ENCODE measurements around the gene C14orf39.

DNA sequence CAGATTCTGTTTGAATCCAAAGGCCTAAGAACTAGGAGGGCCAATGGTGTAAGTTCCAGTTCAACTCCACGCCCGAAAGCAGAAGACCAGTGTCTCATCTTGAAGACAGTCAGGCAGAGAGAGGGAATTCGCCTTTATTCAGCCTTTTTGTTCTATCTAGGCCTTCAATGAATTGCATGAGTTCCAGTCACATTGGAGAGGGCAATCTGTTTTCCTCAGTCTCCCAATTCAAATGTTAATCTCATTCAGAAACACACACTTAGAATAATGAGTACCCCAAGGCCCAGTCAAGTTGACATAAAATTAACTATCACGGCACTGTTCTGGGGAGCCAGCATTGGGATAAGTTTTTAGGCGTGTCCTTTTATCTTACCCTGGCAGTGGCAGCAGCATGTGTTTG lies 65.8 kb downstream of the C14orf39 start:
- TF ChIP-seq, protein P1, sequence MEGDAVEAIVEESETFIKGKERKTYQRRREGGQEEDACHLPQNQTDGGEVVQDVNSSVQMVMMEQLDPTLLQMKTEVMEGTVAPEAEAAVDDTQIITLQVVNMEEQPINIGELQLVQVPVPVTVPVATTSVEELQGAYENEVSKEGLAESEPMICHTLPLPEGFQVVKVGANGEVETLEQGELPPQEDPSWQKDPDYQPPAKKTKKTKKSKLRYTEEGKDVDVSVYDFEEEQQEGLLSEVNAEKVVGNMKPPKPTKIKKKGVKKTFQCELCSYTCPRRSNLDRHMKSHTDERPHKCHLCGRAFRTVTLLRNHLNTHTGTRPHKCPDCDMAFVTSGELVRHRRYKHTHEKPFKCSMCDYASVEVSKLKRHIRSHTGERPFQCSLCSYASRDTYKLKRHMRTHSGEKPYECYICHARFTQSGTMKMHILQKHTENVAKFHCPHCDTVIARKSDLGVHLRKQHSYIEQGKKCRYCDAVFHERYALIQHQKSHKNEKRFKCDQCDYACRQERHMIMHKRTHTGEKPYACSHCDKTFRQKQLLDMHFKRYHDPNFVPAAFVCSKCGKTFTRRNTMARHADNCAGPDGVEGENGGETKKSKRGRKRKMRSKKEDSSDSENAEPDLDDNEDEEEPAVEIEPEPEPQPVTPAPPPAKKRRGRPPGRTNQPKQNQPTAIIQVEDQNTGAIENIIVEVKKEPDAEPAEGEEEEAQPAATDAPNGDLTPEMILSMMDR (conservative IDR thresholded peaks at IDR 0.05; ENCODE audit: low read length) = no peak
- TF ChIP-seq EZH2phosphoT487 (IDR thresholded peaks at IDR 0.05; ENCODE audit: borderline replicate concordance) = no peak

Data from Loucy (cell line).